ENCODE measurements around the gene ANTXRL.
"Not testable (repeated sequence)": the region's sequence is repeated elsewhere in the genome, so short reads cannot be mapped to it uniquely, and the experiment has no call there.

The ANTXRL gene

DNA sequence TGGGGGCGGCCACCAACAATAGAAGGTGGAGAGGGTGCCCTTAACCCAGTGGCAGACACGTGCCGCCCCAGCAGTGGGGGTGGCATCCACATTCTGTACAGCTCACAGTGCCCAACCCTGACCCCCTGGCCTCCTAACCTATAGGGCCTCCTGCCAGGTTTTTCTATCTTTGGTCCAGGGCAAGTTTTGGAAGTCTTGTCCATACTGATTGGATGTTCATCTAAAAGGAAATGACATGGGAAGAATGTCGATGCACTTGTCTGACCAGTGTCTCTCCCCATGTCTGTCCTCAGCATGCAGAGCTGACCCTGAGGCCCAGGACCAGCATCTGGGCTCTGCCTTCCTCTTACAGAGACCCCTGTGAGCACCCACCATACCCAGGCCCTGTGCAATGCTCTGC, 32.3 kb upstream of the ANTXRL start:
- no peak for DNase-seq (ENCODE audit: low spot score)

DNA sequence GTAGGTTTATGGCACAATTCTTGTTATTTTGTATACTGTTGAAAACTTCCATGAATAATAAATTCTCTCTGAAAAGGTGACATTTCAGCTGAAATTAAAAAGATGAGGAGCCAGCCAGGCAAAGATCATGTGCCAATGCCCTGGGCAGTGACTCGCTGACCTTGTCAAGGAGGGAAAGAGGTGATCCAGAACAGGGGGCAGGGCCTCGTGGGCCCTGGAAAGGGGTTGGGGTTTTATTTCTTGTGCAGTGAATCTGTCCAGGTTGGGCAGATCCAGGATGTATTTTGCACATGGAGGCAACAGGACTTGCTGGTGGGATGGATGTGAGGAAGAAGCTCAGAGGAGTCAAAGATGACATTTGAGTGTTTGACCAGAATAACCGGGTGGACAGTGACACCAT, 31.6 kb upstream of the ANTXRL start:
- not testable (repeated sequence) for DNase-seq (ENCODE audit: low spot score)

DNA sequence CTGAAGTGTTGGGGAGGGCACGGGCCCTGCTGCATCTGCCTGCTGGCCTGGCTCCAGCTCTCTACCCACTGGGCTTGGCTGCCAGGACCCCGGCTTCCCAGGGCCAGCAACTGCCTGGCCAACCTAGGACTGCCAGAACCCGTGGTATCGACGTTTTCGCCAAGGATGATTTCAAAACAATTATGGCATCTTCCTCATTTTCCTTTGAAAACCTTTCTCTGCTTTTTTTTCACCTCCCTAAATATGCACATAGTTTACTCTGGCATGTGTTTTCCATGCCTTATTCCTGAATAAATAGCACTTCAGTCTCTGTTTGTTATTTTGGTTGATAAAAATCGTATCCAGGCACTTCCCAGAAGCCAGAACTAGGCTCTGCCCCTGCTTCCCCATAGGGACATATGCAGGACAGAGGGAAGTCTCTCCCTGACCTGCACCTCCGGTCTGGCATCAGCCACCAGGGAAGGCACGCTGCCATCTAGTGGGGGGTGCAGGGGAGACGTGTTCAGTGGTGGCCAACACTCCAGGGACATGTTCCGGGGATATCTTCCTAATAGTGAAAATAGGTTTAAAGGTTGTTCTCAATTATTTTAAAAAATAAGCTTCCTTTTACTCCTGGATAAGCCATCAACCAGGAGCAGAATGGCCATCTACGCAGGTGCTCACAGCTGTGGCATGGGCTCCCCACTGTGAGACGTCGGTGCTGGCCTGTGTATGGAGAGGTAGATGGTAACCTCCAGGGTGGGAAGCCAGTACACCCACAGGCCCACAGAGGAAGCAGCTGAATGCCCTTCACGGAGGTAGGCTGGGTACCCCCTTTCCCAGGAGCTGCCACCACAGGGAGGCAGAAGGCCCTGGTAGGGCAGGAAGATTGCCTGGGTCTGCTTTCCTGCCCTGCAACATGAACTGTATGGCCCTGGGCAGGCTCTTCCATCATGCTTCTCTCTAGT, 30.7 kb upstream of the ANTXRL start:
- peak; percentile 38 for DNase-seq (ENCODE audit: low spot score)

DNA sequence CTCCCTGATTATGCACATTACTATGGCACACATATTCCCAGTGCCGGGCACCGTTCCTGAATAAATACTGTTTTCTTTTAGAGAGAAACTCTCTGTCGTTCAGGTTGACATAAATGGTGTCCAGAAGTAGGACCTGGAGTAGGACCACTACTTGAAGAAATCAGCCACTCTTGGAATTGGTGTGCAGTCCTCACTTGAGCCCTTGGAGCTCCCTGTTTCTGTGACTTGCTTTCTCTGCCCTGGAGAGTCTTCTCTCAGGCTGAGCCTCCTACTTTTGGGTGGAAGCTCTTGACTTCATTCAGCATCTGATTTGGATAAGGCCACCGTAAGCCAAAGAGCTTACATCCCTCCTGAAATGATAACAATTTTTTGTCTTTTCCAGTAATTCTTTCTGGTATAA, 29.7 kb upstream of the ANTXRL start:
- DNase-seq (ENCODE audit: low spot score), result no peak

DNA sequence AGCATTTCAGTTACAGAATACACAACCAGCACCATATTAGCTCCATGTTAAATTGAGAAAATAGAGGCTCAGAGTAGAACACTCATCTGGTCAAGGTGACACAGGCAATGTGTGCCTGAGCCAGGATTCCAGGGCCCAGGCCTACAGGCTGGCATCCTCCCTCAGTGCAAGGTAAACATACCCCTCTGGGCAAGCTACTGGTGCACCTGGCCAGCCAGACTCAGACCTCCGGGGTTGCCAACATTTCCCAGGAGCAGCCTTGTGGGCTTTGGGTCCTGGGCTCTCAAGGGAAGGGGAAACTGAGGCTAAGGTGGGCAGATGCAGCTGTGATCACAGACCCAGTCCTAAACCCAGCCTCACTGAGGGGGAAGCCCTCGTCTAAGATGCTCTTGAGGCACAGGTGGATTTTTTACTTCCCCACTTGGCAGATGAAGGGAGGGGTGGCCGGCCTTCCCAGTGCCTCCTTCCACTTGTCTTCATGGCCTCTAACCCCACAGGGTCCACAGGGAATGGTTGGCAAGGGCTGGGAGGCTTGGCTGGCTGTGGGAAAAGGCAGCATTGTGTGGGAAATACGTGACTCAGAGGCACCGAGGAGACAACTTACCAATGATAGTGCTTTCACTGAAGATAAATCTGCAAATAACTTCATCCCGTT, 23.8 kb upstream of the ANTXRL start:
- DNase-seq (ENCODE audit: low spot score), result not testable (repeated sequence)

DNA sequence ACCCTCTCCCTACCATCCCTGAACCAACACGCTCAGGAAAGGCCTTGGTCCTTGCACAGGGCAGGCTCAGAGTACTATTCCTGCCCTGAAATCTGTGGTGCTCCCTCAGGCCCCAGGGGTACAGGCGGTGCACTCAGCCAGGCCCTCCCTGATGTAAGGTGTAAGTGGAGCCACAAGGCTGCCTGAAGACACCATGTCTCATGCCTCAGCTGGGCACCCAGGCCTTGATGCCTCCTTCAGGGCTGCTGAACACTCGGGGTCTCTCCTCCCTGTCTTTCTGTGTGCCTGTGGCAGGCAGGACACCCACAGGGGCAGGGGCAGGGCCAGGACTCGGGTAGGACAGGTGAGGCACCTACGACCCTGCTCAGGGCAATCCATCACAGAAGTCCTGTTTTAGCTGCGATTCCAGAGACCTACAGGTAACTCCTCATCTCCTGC, 22.9 kb upstream of the ANTXRL start:
- DNase-seq (ENCODE audit: low spot score), result no peak

DNA sequence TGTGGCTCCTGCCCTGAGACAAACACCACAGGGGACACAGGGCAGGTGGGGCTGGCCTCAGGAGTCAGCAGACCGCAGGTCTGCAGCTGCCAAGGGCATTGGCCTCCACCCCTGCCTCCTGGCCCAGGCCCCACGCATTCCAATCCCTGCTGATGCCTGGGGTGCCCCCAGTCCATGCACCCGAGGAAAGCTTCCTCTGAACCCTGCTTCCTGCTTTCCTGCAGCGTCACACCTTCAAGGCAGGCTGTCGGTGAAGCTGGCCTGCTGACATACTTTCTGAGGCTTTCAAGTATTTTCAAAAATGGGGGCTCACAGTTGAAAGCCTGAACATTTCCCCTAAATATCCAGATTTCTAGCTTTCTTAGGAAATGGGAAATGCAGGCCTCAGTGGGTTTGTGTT, 22.5 kb upstream of the ANTXRL start:
- DNase-seq (ENCODE audit: low spot score), result no peak

DNA sequence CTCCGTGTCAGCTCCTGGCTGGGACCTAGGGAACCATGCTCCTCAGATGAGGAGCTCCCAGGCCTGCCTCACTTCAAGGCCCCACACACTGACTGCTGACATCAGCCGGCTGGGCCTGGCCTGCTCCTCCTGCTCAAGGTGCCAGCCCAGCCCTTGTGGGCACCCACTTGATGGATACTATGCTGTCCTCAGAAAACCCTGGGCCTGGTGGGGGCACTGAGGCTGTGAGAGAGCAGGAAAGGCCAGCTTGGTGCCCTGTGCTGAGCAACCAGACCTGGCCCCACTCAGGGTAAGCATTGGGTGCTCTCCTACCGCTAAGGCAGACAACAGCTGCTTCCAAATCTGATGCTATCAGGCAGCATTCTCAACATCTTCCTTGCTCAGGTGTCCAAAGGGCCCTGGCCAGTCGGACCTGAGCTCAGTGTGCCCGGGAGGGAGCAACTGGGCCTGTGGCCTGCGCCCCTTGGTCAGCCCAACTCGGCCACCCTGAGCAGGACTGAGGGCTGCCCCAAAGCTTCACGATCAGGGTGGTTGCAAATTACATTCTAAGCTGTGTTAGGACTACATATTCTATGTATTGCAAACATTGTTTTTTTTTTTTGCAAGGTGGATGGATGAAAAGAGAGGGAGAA, 21.9 kb upstream of the ANTXRL start:
- no peak for DNase-seq (ENCODE audit: low spot score)

DNA sequence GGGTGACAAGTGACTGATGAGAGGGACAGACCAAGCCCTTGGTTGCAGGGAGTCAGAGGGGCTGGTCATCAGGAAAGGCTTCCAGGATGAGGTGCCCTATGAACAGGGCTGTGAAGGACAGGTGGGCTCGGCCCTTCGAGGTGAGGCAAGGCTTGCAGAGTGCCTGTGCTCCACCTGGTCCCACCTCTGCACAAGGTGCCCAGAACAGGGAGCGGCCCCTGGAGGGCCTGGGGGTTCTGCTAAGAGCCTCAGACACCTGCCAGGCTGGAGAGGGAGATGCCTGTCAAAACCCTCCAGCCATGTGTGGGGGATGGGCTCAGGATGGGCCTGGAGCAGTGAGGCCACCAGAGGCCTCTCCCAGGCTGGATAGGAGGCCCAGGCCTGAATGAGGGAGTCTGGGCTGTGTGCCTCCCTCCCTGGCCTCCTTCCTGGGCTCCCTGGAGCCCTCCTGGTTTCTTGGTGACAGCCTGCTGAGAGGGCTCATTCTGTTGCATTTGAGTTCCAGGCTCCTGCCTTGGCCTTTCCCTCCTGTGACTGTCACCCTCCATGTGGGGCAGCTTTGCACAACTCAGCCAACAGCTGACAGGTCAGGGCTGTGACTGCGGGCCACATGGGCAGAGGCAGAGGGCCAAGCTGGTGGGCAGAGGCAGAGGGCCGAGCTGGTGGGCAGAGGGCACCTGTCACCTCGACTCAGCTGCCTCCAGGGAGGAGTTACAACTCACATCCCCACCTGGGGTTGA, 21.1 kb upstream of the ANTXRL start:
- not testable (repeated sequence) for DNase-seq (ENCODE audit: low spot score)

DNA sequence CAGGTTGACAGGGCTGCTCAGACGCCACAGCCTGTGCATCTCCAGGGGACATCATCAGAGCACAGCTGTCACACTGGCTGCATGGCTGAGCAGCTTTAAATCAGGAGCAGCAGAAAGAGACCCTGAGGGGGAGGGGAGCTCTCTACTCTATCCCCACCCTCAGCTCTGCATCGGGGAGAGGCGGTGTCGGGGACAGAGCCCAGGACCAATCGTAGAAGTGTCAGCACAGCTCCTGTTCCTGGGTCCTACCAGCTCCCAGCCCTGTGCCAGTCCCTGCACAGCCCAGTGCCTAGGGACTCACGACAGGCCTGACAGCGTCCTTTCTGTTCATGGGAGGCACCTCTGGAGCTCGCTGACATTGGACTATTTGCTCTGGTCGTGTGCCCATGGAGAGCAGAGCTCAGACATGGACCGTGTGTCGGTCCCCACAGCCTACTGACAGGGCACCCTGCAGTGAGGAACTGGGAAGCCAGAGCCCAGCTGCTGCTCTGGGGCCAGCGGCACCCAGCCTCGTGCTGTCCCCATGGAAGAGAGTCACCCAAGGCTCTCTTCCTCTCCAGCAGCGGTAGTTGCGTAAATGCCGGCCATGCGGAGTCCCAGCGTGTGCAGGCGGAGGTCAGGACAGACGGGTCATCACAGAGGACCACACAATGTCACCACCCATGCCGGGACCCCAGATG, 20.4 kb upstream of the ANTXRL start:
- no peak for DNase-seq (ENCODE audit: low spot score)

DNA sequence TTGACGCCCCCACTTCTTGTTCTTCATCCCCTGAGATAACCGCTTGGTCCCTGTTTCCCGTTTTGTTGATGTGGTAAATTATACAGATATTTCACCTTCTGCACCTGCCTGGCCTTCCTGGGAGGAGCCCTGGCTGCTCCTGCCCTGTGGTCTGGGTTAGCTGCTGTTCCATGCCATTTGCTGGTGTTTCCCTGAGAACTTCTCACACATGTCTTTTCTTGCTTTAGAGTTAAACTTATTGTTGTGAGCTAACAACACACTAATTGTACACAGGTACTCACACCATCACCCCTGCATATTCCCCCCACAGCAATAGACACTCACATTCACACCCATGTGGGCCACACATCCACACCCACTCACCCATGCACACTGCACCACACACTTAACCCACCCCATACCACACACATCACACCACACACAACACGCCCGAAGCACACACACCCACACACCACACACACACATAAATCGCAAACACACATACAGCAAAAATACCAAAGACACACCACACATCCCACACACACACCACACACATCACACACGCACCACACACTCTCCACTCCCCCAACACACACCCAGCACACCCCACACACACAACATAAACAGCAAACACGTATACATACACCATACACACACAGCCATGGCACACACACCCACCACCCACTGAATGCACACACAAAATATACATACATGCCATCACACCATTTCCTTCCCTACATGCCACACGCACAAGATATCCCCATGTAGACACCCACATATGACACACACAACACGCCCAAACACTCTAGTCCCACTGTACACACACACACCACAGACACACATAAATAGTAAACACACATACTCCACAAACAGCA, 19.4 kb upstream of the ANTXRL start:
- DNase-seq (ENCODE audit: low spot score), result no peak

DNA sequence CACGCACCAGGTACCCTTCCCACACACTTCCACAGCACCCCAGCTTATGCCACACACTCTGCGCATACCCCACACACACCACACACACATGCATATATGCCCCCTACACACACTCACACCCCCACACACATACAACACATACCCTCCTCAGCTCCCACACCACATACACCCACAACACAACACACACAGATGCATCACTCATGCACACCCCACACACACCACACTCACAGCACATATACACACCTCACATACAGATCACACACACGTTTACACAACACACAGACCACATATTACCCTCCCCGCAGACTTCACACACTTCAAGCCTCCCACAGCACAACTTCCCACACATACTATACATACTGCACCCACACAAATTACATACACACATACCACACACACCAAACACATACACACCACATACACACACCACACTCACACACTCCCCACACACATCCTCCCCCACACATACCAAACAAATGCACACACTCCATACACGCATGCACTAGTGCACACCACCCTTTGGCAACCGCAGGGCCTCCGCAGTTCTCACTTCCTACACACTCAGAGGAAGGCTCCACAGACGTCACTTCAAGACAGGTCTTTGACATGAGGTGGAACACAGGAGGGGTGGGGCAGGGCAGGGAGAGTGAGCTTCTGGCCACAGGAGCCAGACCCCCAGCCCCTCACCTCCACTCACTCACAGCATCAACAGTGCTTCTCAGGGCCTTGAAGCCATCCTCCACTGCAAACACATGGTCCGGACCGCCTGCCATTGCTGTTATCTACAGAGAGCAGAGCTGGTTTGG, 18.5 kb upstream of the ANTXRL start:
- no peak for DNase-seq (ENCODE audit: low spot score)

DNA sequence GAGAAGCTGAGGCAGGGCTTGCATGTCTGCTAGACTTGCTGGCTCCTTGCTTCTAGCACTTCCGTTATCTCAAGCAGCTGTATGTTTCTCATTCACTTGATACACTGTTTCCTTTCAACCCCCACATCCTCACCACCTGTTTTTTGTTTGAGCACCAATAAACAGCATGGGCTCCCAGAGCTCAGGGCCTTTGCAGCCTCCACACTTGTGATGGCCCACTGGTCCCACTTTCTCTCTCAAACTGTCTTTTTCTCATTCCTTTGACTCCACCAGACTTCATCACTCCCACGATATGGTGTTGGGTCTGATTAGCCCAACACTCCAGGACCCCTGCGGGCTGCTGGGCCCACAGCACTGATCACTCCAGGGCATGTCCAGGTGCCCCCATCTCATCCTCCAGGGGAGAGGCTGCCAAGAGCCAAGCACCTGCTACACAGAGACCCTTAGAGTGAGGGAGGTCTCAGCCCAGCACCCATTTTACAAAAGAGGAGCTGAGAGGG, 17.2 kb upstream of the ANTXRL start:
- not testable (repeated sequence) for DNase-seq (ENCODE audit: low spot score)

DNA sequence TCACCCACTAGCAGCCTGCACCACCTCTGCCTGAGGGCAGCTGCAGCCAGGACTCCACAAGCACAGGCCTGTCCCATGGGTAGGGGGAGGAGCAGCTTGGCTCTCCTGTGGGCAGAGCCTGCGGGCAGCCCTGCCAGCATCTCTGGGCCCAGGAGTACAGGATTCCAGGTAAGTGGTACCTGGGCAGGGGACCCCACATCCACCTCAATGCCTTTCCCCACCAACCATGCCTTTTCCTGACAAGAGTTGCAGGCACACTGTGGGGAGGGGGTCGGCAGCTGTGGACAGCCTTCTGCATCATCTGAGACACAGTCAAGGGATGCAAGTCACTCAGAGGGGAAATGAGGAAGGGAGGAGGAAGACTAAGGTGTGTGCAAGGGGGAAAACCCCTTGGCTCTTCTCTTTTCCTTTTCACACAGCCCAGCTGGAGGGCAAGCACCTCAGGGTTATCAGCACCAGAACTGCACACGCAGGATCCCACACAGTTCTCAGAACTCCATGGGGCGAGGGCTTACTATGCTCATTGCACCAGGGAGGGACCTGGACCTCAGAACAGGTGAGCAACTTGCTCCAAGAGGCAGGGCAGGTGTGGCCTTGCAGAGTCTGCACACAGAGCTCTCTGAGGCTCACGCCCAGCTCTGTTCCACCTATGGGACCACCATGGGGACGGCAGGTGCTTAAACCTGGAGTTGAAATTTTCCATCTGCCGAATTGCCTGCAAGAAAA, 16.5 kb upstream of the ANTXRL start:
- DNase-seq (ENCODE audit: low spot score), result no peak

DNA sequence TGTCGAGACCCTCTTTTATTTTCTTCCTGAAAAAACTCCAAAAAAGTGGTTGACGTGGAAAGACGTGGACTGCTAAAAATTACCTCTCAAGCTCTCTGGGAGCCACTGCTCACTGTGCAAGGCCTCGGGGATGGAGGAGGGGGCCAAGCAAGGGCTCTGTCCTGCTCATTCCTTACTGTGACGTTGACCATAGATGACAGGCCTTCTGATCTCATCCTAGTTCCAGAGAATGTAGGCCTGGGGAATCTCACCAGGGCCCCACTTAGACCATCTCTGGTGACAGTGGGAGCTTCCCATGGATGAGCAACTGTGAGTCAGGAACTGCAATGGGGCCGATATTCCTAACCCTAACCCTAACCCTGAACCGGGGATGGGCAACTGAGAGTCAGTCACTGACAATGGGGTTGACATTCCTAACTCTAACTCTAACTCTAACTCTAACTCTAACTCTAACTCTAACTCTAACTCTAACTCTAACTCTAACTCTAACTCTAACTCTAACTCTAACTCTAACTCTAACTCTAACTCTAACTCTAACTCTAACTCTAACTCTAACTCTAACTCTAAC, 15.8 kb upstream of the ANTXRL start:
- not testable (repeated sequence) for DNase-seq (ENCODE audit: low spot score)

DNA sequence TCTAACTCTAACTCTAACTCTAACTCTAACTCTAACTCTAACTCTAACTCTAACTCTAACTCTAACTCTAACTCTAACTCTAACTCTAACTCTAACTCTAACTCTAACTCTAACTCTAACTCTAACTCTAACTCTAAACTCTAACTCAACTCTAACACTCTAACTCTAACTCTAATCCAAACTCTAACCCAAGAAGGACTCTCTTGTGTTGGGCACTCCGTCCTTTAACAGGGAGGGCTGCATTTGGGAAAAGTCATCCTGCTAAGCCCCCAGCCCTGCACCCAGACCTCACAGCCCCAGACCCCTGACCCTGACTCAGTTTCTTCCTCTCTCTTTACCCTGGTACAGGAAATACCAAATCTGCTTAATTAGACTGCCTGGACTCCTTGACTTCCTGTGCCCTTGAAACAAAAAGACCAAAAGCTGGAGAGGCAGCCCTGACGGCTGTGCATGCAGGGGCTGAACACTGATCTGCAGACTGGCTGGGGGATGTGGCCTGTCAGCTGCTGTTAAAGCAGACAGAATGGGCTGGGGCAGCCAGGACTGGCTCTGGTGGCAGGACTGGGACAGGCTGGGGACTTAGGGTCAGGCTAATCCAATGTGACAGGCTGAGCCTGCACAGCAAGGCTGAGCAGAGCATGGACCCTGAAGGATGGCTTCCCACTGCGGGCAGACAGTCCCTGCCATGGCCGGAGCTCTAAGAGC, 14.8 kb upstream of the ANTXRL start:
- not testable (repeated sequence) for DNase-seq (ENCODE audit: low spot score)

DNA sequence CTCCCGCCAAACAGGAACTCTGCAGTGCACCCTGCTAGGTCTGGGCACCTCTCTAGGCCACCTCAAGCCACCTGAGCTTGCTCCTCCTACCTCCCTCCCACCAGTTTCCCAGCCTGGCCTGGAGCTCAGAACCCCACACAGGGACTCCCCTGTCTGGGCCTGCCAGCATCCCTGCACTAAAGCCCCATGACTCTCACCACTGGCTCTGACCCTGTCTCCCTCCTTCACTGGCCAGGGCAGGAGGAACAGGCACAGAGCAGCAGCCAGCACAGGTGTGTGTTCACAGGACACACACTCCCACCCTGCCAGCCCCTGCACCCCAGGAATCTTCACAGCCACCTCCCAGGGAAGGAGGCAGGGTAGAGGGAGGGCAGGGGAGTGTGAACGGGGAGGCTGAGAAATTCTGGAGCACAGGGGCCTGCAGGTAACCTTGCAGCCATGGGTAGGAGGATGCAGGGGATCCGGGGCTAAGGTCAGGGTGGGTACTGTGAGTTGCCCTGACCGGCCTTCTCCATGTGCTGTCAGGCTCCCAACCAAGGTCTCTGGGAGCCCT, 13.9 kb upstream of the ANTXRL start:
- no peak for DNase-seq (ENCODE audit: low spot score)
